DMS153 (cell line): ENCODE measurements around the gene RPS6KL1.
"Not testable (repeated sequence)": the region's sequence is repeated elsewhere in the genome, so short reads cannot be mapped to it uniquely, and the experiment has no call there.

ENCODE experiments used
- DNase-seq: peaks from one replicate; lab custom pipeline; 2025; lab: John Stamatoyannopoulos, UW

The RPS6KL1 gene

GRCh38 chr14:74934476-74935359 is 11.7 kb upstream of the RPS6KL1 start:
- DNase-seq = no peak

GRCh38 chr14:74934041-74934440 is 11.0 kb upstream of the RPS6KL1 start:
- no peak for DNase-seq

- DNase-seq = not testable (repeated sequence)
Measured at GRCh38 chr14:74932936-74933335, 9.9 kb upstream of the RPS6KL1 start.

GRCh38 chr14:74932401-74932901 is 9.4 kb upstream of the RPS6KL1 start:
- DNase-seq = no peak

- not testable (repeated sequence) for DNase-seq
Measured at GRCh38 chr14:74931744-74932143, 8.7 kb upstream of the RPS6KL1 start.

- no peak for DNase-seq
Measured at GRCh38 chr14:74929242-74929641, 6.2 kb upstream of the RPS6KL1 start.

GRCh38 chr14:74927225-74927624 is 4.2 kb upstream of the RPS6KL1 start:
- DNase-seq = no peak

DNA sequence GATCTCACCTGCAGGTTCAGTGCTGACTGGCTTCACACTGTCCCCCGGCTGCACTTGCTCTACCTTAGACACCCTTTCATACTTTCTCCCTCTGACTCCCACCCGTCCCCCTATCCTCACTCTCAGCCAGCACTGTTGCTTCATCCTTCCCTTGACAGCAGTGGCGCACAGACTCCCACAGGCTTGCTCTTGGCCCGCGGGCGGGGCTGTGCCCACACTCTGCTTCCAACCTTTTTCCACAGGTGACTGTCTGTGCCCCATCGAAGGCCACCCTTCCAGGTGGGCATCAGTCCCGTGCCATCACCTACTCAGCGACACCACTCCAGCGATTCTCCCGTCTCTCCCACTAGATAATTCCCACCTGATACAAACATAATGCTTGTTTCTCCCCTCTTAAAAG is 1.0 kb upstream of the RPS6KL1 start:
- no peak for DNase-seq

GRCh38 chr14:74921987-74922751 is 891 bp downstream of the RPS6KL1 start:
- no peak for DNase-seq

DNA sequence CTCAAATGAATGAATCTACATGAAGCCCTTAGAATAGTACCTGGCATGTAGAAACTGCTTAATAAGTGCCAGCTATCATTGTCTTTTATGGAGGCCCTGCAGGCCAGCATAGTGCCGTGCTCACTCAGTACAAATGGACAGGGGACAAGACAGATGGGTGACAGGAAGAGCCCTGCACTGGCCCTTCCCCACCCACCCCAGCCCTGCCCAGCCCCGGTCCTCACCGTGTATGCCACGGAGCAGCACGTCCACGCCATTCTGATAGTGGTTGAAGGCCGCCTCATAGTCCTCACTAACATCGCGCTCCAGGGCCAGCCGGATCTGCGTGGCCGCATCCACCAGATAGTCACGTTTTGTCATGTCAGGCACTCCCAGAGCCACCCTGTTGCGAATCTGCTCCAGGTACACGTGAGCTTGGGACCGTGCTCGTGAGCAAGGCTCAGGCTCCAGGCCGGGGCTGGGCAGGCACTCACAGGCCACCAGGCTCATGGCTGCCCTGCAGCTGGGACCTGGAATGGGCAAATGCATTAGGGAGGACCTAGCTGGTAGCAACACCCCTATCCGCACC is 1.9 kb downstream of the RPS6KL1 start:
- DNase-seq = no peak

DNA sequence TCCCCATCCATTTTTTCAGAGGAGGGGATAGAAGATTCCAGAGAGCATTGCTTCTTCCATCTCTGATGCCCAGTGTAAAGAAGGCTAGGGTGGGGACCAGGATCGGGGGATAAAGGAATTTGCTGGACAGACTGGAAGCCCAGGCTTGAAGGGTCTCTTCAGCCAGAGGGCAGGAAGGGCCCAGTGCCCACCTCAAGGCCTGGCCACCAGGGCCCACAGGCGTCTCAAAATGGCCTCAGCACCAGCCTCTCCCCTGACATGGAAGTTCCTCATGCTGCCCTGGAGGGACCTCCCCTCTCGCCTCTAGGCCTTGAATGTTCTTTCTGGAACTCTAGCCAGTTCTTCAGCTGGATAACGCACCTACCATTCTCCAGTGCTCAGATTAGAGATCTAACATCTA is 2.8 kb downstream of the RPS6KL1 start:
- DNase-seq = no peak

DNA sequence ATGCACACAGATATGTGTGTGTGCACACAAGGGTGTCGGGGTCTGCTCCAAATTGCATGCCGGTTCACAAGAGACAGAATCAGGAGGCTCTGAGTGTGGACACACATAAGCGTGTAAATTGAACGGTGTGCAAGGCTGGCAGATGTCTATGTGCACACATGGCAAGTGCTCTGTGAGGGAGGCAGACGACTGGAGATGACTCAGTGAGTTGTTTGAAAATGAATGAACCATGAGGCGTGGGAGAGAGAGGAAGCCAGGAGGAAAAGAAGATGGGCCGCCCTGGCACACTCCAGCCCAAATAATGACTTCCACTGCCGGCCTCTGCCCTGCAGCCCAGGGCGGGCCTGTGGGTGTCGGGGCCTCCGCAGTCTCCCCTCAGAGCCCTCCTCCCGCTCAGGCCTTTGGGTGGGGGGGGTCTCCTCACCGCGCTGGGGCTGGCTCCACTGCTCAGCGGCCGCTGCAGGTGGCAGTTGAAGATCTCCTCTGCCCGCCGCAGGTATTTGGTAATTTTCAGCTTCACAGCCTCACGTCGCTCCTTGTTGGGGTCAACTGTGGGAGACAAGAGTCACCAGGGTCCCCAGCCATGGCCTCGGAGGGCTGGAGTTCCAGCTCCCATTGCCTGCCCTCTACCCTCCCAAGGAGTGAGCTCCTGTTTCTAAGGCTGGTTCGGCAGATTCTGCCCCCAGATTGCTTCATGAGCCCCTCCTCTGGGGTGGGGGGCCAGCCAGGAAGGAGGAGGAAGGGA is 3.5 kb downstream of the RPS6KL1 start:
- no peak for DNase-seq

DNA sequence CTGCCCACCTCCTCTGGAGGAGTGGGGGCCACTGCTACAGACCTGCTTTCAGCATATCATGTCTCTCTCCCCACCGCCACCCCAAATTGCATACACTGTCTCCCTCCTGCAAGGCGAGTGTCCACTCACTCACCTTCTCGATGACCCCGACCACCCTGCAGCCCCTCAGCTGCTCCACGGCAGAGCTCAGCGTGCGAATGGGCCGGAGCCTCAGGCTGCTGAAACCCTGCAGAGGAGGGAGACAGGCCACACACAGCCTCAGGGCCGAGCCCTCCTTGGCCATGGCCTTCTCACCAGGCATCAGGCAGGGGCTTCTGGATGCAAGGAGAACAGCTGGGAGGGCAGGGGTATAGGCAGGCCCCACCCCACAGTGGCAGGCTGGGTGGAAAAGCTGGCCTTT is 4.7 kb downstream of the RPS6KL1 start:
- DNase-seq = no peak

- DNase-seq = no peak
Measured at GRCh38 chr14:74917646-74918081, 5.4 kb downstream of the RPS6KL1 start.

DNA sequence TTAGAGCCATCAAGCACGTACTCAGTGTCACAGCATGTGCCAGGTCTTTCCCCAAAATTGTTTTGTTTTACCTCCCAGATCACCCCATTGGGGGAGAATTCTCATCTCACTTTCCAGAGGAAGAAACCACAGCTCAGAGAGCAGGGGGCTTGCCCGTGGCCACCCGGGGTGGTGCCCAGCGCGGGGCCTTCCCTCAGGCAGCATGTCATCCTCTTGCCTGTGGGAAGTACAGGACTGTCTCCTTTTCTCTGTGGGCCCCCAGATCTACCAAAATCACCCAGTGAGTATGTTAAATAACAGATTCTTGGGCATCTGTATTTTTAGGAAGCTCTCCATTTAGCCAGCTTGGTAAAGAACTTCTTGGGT is 5.9 kb downstream of the RPS6KL1 start:
- DNase-seq = no peak

DNA sequence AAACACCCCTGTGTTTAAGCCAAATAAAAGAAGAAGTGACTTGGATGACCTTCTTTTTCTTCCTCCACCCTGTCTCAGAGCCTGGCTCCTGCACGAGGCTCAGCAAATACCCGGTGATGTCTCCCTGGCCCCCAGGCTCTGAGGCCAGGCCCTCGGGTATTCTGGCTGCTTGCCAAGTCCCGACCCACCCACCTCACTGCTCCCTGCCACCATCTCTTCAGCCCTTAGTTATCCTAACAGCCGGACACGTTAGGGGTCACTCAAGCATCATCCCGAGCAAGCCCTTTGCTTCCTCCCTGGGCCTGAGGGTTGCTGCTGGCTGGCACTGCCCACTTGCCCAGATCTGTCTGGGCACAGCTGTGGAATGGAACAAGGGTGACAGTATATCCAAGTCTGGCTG is 7.2 kb downstream of the RPS6KL1 start:
- DNase-seq = no peak

DNA sequence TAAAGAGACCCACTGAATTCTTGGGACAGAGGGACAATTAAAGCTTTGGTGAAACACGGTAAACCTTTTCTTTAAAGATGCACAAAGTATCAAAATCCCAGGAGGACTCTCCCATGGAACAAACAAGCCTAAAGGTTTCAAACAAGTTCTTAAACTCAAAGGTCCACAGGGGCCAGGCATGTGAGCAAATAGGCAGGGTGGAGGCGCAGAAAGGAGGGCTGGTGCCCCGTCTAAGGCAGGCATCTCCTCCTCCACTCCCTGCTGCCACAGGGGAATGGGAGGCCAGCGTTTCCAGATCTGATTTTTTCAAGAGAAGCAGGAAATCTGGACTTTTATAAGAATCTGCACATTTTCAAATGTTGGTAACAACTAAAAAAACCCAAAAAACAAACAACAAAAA is 7.6 kb downstream of the RPS6KL1 start:
- DNase-seq = no peak

GRCh38 chr14:74913986-74914573 is 9.0 kb downstream of the RPS6KL1 start:
- DNase-seq = no peak

- no peak for DNase-seq
Measured at GRCh38 chr14:74913393-74913910, 9.6 kb downstream of the RPS6KL1 start.

DNA sequence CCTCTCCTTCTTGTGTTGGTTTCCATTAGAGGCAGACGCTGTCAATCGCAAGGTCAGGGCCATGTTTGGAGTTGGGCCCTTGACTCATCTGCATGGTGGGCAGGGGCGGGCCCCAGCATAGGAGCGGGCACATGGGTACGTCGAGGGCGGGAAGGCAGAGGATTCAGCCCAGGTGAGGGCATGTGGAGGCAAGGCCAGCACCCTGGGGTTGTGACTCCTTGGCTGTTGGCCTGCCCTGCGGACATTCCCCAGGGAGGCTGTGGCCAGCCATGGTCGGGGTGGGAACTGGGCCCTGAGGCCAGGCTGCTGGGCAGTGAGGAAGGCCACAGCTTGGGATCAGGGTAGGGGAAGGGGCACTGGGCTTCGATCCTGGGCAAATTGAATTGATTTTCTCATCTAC is 10.3 kb downstream of the RPS6KL1 start:
- DNase-seq = no peak

GRCh38 chr14:74912111-74912510 is 10.9 kb downstream of the RPS6KL1 start:
- no peak for DNase-seq
